ENCODE results near the gene ADGRB2. TPM values are rescaled to one million over a fixed set of nuclear protein-coding genes. Genes with fewer than 3 reads are reported as not detected.

Gene ADGRB2
- total RNA-seq, 2 experiments from 2014 or later: 0.54 to 0.56 TPM

GRCh38 chr1:31697369-31697984 lies 66.7 kb downstream of the ADGRB2 start:
- intact Hi-C loops (cut with micrococcal nuclease): no loop called here
- DNase-seq: no peak
- POLR2A ChIA-PET: no interaction called here
- H3K36me3 Mint-ChIP-seq (ENCODE audit: low read depth): no peaks in the 10 kb centered on the region
- TF ChIP-seq, protein P1, sequence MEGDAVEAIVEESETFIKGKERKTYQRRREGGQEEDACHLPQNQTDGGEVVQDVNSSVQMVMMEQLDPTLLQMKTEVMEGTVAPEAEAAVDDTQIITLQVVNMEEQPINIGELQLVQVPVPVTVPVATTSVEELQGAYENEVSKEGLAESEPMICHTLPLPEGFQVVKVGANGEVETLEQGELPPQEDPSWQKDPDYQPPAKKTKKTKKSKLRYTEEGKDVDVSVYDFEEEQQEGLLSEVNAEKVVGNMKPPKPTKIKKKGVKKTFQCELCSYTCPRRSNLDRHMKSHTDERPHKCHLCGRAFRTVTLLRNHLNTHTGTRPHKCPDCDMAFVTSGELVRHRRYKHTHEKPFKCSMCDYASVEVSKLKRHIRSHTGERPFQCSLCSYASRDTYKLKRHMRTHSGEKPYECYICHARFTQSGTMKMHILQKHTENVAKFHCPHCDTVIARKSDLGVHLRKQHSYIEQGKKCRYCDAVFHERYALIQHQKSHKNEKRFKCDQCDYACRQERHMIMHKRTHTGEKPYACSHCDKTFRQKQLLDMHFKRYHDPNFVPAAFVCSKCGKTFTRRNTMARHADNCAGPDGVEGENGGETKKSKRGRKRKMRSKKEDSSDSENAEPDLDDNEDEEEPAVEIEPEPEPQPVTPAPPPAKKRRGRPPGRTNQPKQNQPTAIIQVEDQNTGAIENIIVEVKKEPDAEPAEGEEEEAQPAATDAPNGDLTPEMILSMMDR (IDR thresholded peaks at IDR 0.05): no peak
- no peak for ATAC-seq
- no peak overlapping the region for H3K4me3 Mint-ChIP-seq
- peaks cover 16% of the 10 kb centered on the region for H3K4me1 Mint-ChIP-seq (ENCODE audit: low read depth)
- CTCF ChIA-PET: interaction anchor here (0.6 to 1.4 kb wide), 3 partner anchors 10 to 134 kb away, joined by 3 to 4 read pairs (median 4); no protein-coding TSS in a partner anchor
- no peaks in the 10 kb centered on the region for H3K9me3 Mint-ChIP-seq
- no peak overlapping the region for H3K27ac Mint-ChIP-seq
- H3K27me3 Mint-ChIP-seq: no peaks in the 10 kb centered on the region

- DNase-seq (no peak), ATAC-seq (no peak)
- H3K27ac Mint-ChIP-seq: no peak overlapping the region
- ChIA-PET CTCF (interaction anchor here (1.4 kb wide), 1 partner anchor 8 kb away, joined by 4 read pairs; no protein-coding TSS in a partner anchor), POLR2A (no interaction called here)
- intact Hi-C loops (cut with micrococcal nuclease): no loop called here
- no peaks in the 10 kb centered on the region for H3K36me3 Mint-ChIP-seq (ENCODE audit: low read depth)
- peaks cover 16% of the 10 kb centered on the region for H3K4me1 Mint-ChIP-seq (ENCODE audit: low read depth)
- TF ChIP-seq, protein P1 (IDR thresholded peaks at IDR 0.05): no peak
- H3K9me3 Mint-ChIP-seq: no peaks in the 10 kb centered on the region
- H3K4me3 Mint-ChIP-seq: no peak overlapping the region
- H3K27me3 Mint-ChIP-seq: no peaks in the 10 kb centered on the region
These were observed 67.9 kb downstream of the ADGRB2 start for GRCh38 chr1:31696242-31696641.

DNA sequence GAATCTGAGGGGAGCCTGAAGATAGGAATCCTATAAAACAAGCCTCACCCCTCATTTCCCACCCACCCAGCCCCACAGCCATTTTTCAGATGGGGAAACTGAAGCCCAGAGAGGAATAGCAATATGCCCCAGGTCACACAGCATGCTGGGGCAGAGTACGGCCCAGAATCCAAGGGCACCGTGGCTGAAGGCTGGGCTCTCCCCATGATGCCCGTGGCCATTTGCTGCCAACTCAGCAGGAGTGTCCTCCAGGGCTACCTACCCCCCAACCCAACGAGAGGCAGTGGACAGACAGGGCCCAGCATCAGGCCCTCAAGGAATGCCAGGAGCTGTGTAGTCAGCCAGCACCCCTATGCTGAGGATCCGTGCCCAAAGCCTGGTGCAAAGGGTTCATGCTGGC lies 68.8 kb downstream of the ADGRB2 start:
- POLR2A ChIA-PET: no interaction called here
- DNase-seq: no peak
- intact Hi-C loops (cut with micrococcal nuclease): no loop called here
- CTCF ChIA-PET: no interaction called here
- Mint-ChIP-seq H3K27ac (no peak overlapping the region), H3K9me3 (no peaks in the 10 kb centered on the region), H3K36me3 (ENCODE audit: low read depth) (no peaks in the 10 kb centered on the region), H3K27me3 (no peaks in the 10 kb centered on the region), H3K4me3 (no peak overlapping the region), H3K4me1 (ENCODE audit: low read depth) (peaks cover 9% of the 10 kb centered on the region)
- TF ChIP-seq, protein P1 (IDR thresholded peaks at IDR 0.05): no peak
- no peak for ATAC-seq

- ATAC-seq (no peak), DNase-seq (no peak)
- Mint-ChIP-seq H3K9me3 (no peaks in the 10 kb centered on the region), H3K36me3 (ENCODE audit: low read depth) (no peaks in the 10 kb centered on the region), H3K4me1 (ENCODE audit: low read depth) (peaks cover 9% of the 10 kb centered on the region), H3K27me3 (peaks cover under 1% of the 10 kb centered on the region), H3K4me3 (no peak overlapping the region), H3K27ac (no peak overlapping the region)
- intact Hi-C loops (cut with micrococcal nuclease): no loop called here
- POLR2A ChIA-PET: no interaction called here
- TF ChIP-seq, protein P1 (IDR thresholded peaks at IDR 0.05): no peak
- CTCF ChIA-PET: interaction anchor here (1.2 kb wide), 1 partner anchor 21 kb away, joined by 3 read pairs; no protein-coding TSS in a partner anchor
These were observed 69.2 kb downstream of the ADGRB2 start for GRCh38 chr1:31694964-31695313.

DNA sequence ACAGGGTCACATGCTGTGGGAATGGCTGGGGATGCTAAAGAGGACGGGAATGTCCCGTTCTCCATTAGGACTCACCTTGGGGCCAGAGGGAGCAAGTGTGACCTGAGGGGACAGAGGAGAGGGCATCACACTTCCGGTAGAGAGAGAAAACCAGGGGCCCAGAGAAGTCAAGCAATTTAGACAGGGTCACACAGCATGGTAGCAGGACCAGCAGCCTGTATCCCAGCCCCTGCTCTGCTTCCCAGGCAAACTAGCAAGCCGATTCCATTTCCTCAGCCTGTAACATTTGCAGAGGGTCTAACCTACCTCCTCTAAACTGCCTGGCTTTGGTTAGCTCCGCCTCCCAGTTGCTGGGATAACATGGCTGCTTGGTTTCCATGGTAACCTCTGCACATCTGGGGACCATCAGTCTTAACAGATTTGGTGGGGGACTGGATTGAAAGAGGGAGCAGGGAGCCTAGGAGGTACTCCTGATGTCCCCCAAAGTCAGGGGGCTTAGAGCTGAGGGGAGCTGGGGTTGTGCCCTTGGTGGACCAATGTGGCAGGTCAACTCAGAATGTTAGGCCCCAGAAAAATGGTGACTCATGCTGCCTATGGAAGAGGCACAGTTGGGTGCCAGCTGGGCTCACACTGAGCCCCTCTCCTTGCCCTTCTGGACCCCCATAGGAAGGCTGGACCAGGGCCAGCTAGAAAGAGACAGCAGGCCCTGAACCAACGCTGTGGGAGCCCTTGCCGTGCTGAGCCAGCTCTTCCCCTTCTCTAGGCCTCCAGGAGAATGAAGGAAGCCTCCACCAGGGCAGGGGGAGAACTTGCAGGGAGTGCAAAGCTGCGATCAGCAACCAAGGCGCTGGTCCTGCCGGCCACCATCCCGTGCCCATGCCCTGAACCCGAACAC lies 69.8 kb downstream of the ADGRB2 start:
- H3K27me3 Mint-ChIP-seq: peaks cover 2% of the 10 kb centered on the region
- peaks cover 4% of the 10 kb centered on the region for H3K4me1 Mint-ChIP-seq (ENCODE audit: low read depth)
- POLR2A ChIA-PET: no interaction called here
- ATAC-seq: no peak
- intact Hi-C loops (cut with micrococcal nuclease): no loop called here
- no peak for DNase-seq
- CTCF ChIA-PET: interaction anchor here (1.2 kb wide), 1 partner anchor 21 kb away, joined by 3 read pairs; no protein-coding TSS in a partner anchor
- H3K4me3 Mint-ChIP-seq: no peak overlapping the region
- no peaks in the 10 kb centered on the region for H3K36me3 Mint-ChIP-seq (ENCODE audit: low read depth)
- no peak overlapping the region for H3K27ac Mint-ChIP-seq
- no peaks in the 10 kb centered on the region for H3K9me3 Mint-ChIP-seq
- TF ChIP-seq, protein P1 (IDR thresholded peaks at IDR 0.05): no peak
